HG03159 (cell line): ENCODE measurements around the gene IL20RB.
"Not testable (repeated sequence)": the region's sequence is repeated elsewhere in the genome, so short reads cannot be mapped to it uniquely, and the experiment has no call there.

Source experiments
- ATAC-seq: cut with Tn5 transposase; IDR thresholded peaks from one replicate; pipeline ENCODE4 v1.9.1; 2021; ENCODE audit warnings: mild to moderate bottlenecking, moderate library complexity; ENCODE audit not compliant: unreplicated experiment

IL20RB gene

GRCh38 chr3:136982520-136983138 is 24.8 kb downstream of the IL20RB start:
- ATAC-seq: no peak

DNA sequence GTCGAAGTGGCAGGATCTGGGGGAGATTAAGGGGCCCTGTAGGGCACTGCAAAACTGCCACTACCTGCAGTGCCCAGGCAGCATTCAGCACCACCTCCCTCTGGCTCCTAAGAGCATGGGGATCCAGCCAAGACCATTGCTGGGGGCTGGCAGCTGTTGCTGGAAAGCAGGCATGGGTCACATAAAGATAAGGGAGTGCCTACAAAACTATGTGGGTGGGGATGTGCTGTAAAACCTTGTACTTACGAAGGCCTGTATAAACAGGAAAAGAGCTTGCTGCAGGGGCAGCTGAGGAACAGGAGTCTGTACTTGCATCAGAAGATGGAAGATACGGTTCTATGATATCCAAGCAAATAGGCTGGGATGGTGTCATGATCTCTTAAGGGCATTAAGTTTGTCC is 27.1 kb downstream of the IL20RB start:
- ATAC-seq: no peak

- ATAC-seq: not testable (repeated sequence)
Observed at GRCh38 chr3:136987398-136987980, 29.7 kb downstream of the IL20RB start.

- no peak for ATAC-seq
Observed at GRCh38 chr3:136988651-136989050, 30.9 kb downstream of the IL20RB start.

DNA sequence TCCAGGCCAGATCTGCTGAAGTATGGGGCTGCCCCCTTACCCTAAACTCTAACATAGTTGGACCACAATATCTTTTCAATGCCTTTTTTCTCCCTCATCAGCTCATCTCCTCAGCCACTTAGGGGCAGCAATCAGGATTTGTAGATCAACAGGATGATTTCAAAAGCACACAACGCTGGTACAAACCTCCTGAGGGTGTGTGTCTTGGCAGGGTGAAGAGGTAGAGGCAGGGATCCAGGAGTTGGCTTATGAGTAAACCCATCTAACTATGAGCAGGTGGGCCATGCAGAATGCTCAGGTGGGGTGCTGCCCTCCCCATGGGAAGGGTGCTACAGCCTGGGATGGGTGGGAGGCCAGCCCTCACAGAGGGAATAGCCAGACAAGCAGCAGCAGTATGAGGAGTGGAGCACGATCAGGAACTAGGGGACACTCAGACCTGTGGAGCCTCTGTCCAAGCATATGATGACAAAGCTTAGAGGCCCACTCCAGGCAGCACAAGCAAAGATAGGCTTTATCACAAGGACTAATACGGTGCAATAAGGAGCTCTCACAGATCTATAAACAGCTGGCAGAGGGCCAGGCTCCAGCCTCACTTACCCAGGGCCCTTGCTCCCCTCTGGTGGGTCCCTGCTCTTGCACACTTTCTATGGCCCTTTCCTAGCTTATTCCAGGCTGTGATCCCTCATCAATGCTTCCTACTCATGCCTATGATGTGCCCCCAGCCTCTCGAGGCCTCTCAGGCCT is 32.2 kb downstream of the IL20RB start:
- ATAC-seq: no peak

DNA sequence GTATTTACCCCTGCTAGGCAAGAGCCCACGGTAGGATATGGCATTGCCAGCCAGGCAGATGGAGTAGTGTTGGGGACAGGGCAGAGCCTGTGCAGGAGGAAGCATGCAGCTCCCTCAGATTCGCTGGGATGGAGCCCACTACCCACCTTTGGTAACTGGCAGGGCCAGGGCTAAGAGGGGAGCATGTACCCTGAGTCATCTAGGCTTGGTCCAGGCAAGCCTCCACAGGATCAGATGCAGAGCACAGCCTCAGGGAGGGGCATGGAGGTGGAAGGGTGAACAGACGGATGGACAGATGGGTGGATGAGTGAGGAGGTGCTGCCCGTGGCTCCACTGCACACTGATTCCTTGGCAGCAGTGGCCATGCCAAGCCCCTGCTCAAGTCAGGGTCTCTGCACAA is 33.0 kb downstream of the IL20RB start:
- ATAC-seq: no peak

DNA sequence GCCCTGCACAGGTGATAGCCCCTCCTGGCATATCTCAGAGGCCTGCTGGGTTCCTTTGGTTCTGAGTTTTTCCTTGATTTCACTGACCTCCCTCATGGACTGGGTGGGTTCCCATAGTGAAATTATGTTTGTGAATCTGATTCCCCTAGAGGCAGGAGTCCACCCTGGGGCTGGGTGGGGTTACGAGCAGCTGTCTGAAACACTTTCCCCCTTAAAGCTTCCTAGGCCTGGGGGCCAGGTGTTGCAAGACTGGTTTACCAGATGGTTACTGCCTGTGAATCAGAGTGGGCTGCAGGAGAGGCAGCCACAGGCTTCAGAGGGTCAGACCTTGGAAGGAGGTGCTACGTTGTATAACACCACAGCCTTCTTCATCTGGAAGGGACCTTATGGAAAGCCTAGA is 34.3 kb downstream of the IL20RB start:
- ATAC-seq: no peak

GRCh38 chr3:136994772-136995516 is 37.2 kb downstream of the IL20RB start:
- no peak for ATAC-seq

DNA sequence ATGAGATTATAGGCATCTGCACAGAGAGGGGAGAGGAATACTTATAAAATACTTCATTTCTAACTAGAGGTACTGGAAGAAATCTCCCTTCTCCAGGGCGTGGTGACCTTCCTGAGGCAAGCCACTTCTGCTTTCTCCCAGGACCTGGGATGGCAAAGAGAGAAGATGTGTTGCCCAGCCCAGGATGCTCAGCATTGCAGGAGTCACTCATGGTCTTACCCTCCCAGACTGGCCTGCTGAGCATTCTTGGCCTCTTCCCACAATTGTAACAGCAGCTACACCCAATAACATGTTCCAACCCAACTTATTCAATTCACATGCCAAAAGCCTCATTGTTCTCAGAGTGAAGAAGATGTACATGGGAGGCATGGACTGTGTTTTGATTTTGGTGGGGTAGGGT is 37.9 kb downstream of the IL20RB start:
- no peak for ATAC-seq

DNA sequence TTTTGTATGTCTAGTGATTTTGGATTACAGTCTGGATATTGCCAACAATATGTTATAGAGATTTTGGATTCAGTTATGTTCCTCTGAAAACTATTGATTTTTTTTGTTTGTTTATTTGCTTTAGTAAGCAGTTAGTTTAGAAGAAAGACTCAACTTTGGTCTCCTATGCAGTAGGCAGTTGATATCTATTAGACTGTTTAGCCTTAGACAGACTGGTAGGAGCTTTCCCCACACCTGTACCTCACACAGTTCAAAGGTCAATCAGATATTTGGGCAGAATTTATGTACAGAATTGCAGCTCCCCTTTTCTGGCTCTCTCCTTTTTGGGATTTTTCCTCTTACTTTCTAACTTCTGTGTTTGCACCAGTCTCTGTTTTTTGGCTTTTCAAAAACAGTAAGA is 42.3 kb downstream of the IL20RB start:
- no peak for ATAC-seq

DNA sequence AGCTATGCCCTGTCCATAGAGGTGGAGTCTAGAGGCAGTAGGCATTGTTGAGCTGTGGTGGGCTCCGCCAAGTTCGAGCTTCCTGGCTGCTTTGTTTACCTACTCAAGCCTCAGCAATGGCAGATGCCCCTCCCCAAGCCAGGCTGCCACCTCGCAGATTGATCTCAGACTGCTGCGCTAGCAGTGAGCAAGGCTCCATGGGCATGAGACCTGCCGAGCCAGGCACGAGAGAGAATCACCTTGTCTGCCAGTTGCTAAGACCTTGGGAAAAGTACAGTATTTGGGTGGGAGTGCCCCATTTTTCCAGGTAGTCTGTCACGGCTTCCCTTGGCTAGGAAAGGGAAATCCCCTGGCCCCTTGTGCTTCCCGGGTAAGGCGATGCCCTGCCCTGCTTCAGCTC is 49.6 kb downstream of the IL20RB start:
- not testable (repeated sequence) for ATAC-seq

DNA sequence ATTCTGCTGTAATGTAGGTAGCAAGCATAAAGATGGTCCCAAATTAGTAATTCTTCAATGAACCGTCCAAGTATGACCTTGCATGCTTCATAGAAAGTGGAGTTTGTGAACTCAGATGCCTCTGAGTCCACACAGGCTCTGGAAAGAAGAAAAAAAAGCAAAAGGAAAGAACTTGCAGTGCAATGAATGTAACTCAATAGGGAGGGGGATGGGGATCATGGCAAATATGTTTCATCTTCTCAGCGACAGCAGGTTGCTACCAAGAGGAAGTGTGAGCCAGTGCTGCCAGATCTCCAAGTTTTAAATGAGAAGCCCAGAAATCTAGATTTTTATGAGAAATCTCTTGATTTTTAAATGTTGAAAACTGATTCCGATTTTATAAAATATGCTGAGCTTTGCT is 50.3 kb downstream of the IL20RB start:
- no peak for ATAC-seq

DNA sequence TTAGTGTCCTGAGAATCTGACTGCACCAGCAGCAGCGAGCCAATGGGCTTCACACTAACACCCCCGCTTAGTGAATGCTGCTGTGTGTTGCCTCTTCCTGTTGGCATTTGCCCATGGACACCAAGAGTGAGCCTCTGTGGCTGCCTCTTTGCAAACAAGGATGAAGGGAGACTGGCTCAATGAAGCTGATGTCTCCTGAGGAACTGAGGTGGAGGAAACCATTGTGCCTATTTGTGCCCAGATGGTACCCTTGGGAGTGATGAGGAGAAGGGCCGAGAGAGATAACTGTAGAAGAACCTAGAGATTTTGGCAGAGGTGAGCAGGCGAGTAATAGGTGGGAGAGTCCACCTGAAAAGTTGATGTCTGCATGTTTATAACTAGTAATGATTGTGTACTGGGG is 51.2 kb downstream of the IL20RB start:
- ATAC-seq: no peak

GRCh38 chr3:137010137-137010536 is 52.4 kb downstream of the IL20RB start:
- no peak for ATAC-seq

- no peak for ATAC-seq
Observed at GRCh38 chr3:137011153-137011552, 53.4 kb downstream of the IL20RB start.

DNA sequence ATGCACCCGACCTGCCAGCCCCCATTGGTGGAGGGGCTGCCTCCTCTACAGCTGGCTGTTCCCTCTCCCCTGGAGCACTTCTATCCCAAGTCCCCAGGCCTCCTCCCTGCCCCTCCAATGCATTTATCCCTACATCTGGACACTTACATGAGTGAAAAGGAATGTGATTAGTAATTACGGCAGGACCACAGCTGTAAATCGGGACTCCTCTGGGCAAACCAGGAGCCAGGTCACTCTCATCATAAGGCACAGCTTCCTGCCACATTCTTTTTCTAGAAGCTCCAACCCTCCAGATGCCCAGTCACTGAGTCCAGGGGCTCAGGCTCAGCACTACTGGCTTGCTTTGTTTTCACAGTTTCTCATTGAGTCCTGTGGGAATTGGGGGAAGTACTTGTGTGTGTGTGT is 54.3 kb downstream of the IL20RB start:
- ATAC-seq: no peak

- ATAC-seq: peak; percentile 80
Observed at GRCh38 chr3:137013951-137014688, 56.3 kb downstream of the IL20RB start.

DNA sequence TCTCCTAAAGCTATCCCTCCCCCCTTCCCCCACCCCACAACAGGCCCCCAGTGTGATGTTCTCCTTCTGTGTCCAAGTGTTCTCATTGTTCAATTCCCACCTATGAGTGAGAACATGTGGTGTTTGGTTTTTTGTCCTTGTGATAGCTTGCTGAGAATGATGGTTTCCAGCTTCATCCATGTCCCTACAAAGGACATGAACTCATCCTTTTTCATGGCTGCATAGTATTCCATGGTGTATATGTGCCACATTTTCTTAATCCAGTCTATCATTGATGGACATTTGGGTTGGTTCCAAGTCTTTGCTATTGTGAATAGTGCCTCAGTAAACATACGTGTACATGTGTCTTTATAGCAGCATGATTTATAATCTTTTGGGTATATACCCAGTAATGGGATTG is 59.5 kb downstream of the IL20RB start:
- ATAC-seq: not testable (repeated sequence)

- ATAC-seq: no peak
Observed at GRCh38 chr3:137020315-137020714, 62.5 kb downstream of the IL20RB start.

- no peak for ATAC-seq
Observed at GRCh38 chr3:137020888-137021287, 63.1 kb downstream of the IL20RB start.

GRCh38 chr3:137024348-137024747 is 66.6 kb downstream of the IL20RB start:
- ATAC-seq: no peak
